Measurements from ENCODE around the gene SORBS2. TPM values are rescaled to one million over a fixed set of nuclear protein-coding genes. Genes with fewer than 3 reads are reported as not detected.

SORBS2 gene
- total RNA-seq, 1 donor from 2014 or later, result not detected

- ATAC-seq (ENCODE audit: low read depth), result no peak
- CTCF ChIA-PET, result no interaction called here
Observed at GRCh38 chr4:185566425-185566824, 245.6 kb downstream of the SORBS2 start.

GRCh38 chr4:185565696-185566095, 246.3 kb downstream of the SORBS2 start:
- no peaks in the 10 kb centered on the region for H3K4me1 Mint-ChIP-seq
- no peak overlapping the region for H3K27ac Mint-ChIP-seq
- ChIA-PET CTCF (no interaction called here), POLR2A (no interaction called here)
- no peaks in the 10 kb centered on the region for H3K36me3 Mint-ChIP-seq (ENCODE audit: low read depth)
- ATAC-seq (ENCODE audit: low read depth), result no peak
- TF ChIP-seq CTCF (IDR thresholded peaks at IDR 0.05), result no peak
- intact Hi-C loops (cut with micrococcal nuclease), result no loop called here
- H3K4me3 Mint-ChIP-seq, result no peak overlapping the region
- peaks cover 3% of the 10 kb centered on the region for H3K9me3 Mint-ChIP-seq
- peaks cover 11% of the 10 kb centered on the region for H3K27me3 Mint-ChIP-seq
- no peak for DNase-seq

More at GRCh38 chr4:185566425-185566824, 245.6 kb downstream of the SORBS2 start:
- intact Hi-C loops (cut with micrococcal nuclease), result no loop called here
- no peak for TF ChIP-seq CTCF (IDR thresholded peaks at IDR 0.05)
- POLR2A ChIA-PET, result no interaction called here
- peaks cover 11% of the 10 kb centered on the region for H3K27me3 Mint-ChIP-seq
- peaks cover 3% of the 10 kb centered on the region for H3K9me3 Mint-ChIP-seq
- DNase-seq, result no peak
- no peaks in the 10 kb centered on the region for H3K36me3 Mint-ChIP-seq (ENCODE audit: low read depth)
- H3K4me3 Mint-ChIP-seq, result no peak overlapping the region
- no peaks in the 10 kb centered on the region for H3K4me1 Mint-ChIP-seq
- H3K27ac Mint-ChIP-seq, result no peak overlapping the region

- H3K4me1 Mint-ChIP-seq, result no peaks in the 10 kb centered on the region
- CTCF ChIA-PET, result no interaction called here
- no peaks in the 10 kb centered on the region for H3K36me3 Mint-ChIP-seq (ENCODE audit: low read depth)
- H3K9me3 Mint-ChIP-seq, result peaks cover 3% of the 10 kb centered on the region
- no peak for ATAC-seq (ENCODE audit: low read depth)
- intact Hi-C loops (cut with micrococcal nuclease), result no loop called here
- no peak for DNase-seq
- no peak overlapping the region for H3K4me3 Mint-ChIP-seq
- peaks cover 15% of the 10 kb centered on the region for H3K27me3 Mint-ChIP-seq
- H3K27ac Mint-ChIP-seq, result no peak overlapping the region
- POLR2A ChIA-PET, result no interaction called here
- no peak for TF ChIP-seq CTCF (IDR thresholded peaks at IDR 0.05)
Observed at GRCh38 chr4:185564349-185564748, 247.6 kb downstream of the SORBS2 start.

GRCh38 chr4:185562531-185562930, 249.5 kb downstream of the SORBS2 start:
- ChIA-PET CTCF (no interaction called here), POLR2A (no interaction called here)
- no peak for ATAC-seq (ENCODE audit: low read depth)
- TF ChIP-seq CTCF (IDR thresholded peaks at IDR 0.05), result no peak
- Mint-ChIP-seq H3K36me3 (ENCODE audit: low read depth) (no peaks in the 10 kb centered on the region), H3K9me3 (peaks cover 3% of the 10 kb centered on the region), H3K27ac (no peak overlapping the region), H3K4me3 (no peak overlapping the region), H3K27me3 (peaks cover 26% of the 10 kb centered on the region), H3K4me1 (no peaks in the 10 kb centered on the region)
- no peak for DNase-seq
- intact Hi-C loops (cut with micrococcal nuclease), result no loop called here

- no peak for TF ChIP-seq CTCF (IDR thresholded peaks at IDR 0.05)
- H3K9me3 Mint-ChIP-seq, result peaks cover 3% of the 10 kb centered on the region
- H3K36me3 Mint-ChIP-seq (ENCODE audit: low read depth), result no peaks in the 10 kb centered on the region
- ChIA-PET CTCF (no interaction called here), POLR2A (no interaction called here)
- no peak overlapping the region for H3K27ac Mint-ChIP-seq
- DNase-seq, result no peak
- ATAC-seq (ENCODE audit: low read depth), result no peak
- H3K27me3 Mint-ChIP-seq, result peaks cover 35% of the 10 kb centered on the region
- intact Hi-C loops (cut with micrococcal nuclease), result no loop called here
- no peak overlapping the region for H3K4me3 Mint-ChIP-seq
- no peaks in the 10 kb centered on the region for H3K4me1 Mint-ChIP-seq
Observed at GRCh38 chr4:185560316-185560715, 251.7 kb downstream of the SORBS2 start.

Measured in activated B cell treated with CpG ODN at 0.5 μM for 24 hours (primary cell).